ENCODE measurements around the gene QSER1. TPM values are rescaled to one million over a fixed set of nuclear protein-coding genes. Genes with fewer than 3 reads are reported as not detected.

Gene QSER1
- total RNA-seq, 1 experiment from 2014 or later: 48.0 TPM

DNA sequence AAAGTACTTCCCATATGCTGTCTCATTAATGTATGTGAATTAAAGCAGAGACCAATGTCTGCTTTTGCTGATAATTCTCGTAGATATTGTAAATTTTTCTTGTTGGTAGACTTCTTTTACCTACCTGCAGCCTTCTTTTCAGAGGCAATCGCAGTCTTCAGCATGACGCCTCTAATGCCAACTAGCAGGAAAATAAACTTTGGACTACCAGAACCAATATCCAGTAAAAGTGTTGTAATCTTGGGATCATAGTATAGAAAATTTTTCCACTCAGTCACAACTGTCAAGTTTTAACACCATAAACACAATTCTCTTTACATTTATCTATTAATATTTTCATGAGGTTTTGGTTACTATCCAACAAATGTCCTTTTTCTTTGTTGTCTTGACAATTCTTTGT is 125.4 kb downstream of the QSER1 start:
- Histone ChIP-seq H4K20me1 (ENCODE audit: insufficient read depth) (no peaks in the 10 kb centered on the region), H3K36me3 (ENCODE audit: control insufficient read depth in 1 of 2, insufficient read depth in 2 of 2, low read length in 2 of 2) (no peaks in the 10 kb centered on the region), H3K4me2 (ENCODE audit: low read length) (no peak overlapping the region), H3K9ac (ENCODE audit: low read length) (no peak overlapping the region), H3K27ac (ENCODE audit: low read depth, low read length) (no peak overlapping the region), H3K79me2 (ENCODE audit: insufficient read depth, low read length) (0 out of 2 replicates have a peak, but pooled peaks cover 14% of the 10 kb centered on the region), H3K4me1 (ENCODE audit: control insufficient read depth in 1 of 2, insufficient read depth in 2 of 2, low read length in 2 of 2) (peaks cover 4 to 19% of the 10 kb centered on the region in 2 experiments; a peak in 3 of 4 replicates), H3K27me3 (ENCODE audit: insufficient read depth, low read length) (no peaks in the 10 kb centered on the region), H2AFZ (ENCODE audit: low read depth, low read length, poor library complexity, severe bottlenecking) (no peak overlapping the region), H3K9me3 (ENCODE audit: control insufficient read depth in 1 of 2, insufficient read depth in 1 of 2, low read depth in 1 of 2, low read length in 2 of 2) (no peaks in the 10 kb centered on the region), H3K4me3 (replicated peaks in 1 of 2; ENCODE audit: low read depth in 1 of 2, low read length in 2 of 2) (no peak overlapping the region), H3K9me2 (ENCODE audit: insufficient read depth) (no peaks in the 10 kb centered on the region)
- ATAC-seq: no peak
- intact Hi-C loops (cut with micrococcal nuclease): no loop called here
- no peak for DNase-seq (ENCODE audit: low read depth, low spot score)
- no TSS peak for BruUV-seq (replicated peaks)
- POLR2A ChIA-PET: no interaction called here
- TF ChIP-seq POLR2A (IDR thresholded peaks at IDR 0.05; ENCODE audit: borderline replicate concordance, extremely low read depth, insufficient read depth, insufficient read length): no peak
- TF ChIP-seq, protein P1, sequence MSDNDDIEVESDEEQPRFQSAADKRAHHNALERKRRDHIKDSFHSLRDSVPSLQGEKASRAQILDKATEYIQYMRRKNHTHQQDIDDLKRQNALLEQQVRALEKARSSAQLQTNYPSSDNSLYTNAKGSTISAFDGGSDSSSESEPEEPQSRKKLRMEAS (IDR thresholded peaks at IDR 0.05): no peak
- TF ChIP-seq POLR2AphosphoS5 (IDR thresholded peaks at IDR 0.05; ENCODE audit: low read depth, low read length): no peak
- TF ChIP-seq ZNF274 (IDR thresholded peaks at IDR 0.05; ENCODE audit: low read depth, low read length): no peak
- TF ChIP-seq SP1 (IDR thresholded peaks at IDR 0.05; ENCODE audit: low read depth): no peak
- TF ChIP-seq, protein P2, sequence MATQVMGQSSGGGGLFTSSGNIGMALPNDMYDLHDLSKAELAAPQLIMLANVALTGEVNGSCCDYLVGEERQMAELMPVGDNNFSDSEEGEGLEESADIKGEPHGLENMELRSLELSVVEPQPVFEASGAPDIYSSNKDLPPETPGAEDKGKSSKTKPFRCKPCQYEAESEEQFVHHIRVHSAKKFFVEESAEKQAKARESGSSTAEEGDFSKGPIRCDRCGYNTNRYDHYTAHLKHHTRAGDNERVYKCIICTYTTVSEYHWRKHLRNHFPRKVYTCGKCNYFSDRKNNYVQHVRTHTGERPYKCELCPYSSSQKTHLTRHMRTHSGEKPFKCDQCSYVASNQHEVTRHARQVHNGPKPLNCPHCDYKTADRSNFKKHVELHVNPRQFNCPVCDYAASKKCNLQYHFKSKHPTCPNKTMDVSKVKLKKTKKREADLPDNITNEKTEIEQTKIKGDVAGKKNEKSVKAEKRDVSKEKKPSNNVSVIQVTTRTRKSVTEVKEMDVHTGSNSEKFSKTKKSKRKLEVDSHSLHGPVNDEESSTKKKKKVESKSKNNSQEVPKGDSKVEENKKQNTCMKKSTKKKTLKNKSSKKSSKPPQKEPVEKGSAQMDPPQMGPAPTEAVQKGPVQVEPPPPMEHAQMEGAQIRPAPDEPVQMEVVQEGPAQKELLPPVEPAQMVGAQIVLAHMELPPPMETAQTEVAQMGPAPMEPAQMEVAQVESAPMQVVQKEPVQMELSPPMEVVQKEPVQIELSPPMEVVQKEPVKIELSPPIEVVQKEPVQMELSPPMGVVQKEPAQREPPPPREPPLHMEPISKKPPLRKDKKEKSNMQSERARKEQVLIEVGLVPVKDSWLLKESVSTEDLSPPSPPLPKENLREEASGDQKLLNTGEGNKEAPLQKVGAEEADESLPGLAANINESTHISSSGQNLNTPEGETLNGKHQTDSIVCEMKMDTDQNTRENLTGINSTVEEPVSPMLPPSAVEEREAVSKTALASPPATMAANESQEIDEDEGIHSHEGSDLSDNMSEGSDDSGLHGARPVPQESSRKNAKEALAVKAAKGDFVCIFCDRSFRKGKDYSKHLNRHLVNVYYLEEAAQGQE (IDR thresholded peaks at IDR 0.05; ENCODE audit: low read depth): no peak
- no peak for TF ChIP-seq CEBPB (IDR thresholded peaks at IDR 0.05; ENCODE audit: low read depth)
- TF ChIP-seq JUND (IDR thresholded peaks at IDR 0.05): no peak
- no peak for TF ChIP-seq EZH2phosphoT487 (IDR thresholded peaks at IDR 0.05; ENCODE audit: borderline replicate concordance)
- TF ChIP-seq FOSL1 (IDR thresholded peaks at IDR 0.05; ENCODE audit: low read depth): no peak
- TF ChIP-seq YY1 (IDR thresholded peaks at IDR 0.05; ENCODE audit: extremely low read depth, insufficient replicate concordance, low read depth, low read length): no peak
- no peak for TF ChIP-seq SIN3A (IDR thresholded peaks at IDR 0.05; ENCODE audit: low read depth)
- TF ChIP-seq, protein P3, sequence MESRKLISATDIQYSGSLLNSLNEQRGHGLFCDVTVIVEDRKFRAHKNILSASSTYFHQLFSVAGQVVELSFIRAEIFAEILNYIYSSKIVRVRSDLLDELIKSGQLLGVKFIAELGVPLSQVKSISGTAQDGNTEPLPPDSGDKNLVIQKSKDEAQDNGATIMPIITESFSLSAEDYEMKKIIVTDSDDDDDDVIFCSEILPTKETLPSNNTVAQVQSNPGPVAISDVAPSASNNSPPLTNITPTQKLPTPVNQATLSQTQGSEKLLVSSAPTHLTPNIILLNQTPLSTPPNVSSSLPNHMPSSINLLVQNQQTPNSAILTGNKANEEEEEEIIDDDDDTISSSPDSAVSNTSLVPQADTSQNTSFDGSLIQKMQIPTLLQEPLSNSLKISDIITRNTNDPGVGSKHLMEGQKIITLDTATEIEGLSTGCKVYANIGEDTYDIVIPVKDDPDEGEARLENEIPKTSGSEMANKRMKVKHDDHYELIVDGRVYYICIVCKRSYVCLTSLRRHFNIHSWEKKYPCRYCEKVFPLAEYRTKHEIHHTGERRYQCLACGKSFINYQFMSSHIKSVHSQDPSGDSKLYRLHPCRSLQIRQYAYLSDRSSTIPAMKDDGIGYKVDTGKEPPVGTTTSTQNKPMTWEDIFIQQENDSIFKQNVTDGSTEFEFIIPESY (IDR thresholded peaks at IDR 0.05; ENCODE audit: extremely low read depth, insufficient replicate concordance, low read length): no peak
- RAD21 ChIA-PET (ENCODE audit: low non-redundant PET in 1 of 2, low total read pairs in 2 of 2, uncharacterized antibody in 2 of 2, unreplicated experiment in 2 of 2): no interaction called here
- CTCF ChIA-PET: no interaction called here
